HFFc6 (cell line): ENCODE measurements around the gene CD63. TPM values are rescaled to one million over a fixed set of nuclear protein-coding genes. Genes with fewer than 3 reads are reported as not detected.

Experiments used
- DNase-seq: peaks from one replicate; pipeline ENCODE4 v3.0.0-alpha.2; 2018
- H3K27ac Mint-ChIP-seq: 2 replicates; pipeline ENCODE4 v1.8.0; 2020; ENCODE audit warnings: mild to moderate bottlenecking, mixed read lengths
- H3K27me3 Mint-ChIP-seq: 2 replicates; pipeline ENCODE4 v1.8.0; 2021; ENCODE audit warnings: mild to moderate bottlenecking, moderate library complexity, mixed read lengths; ENCODE audit not compliant: insufficient read depth
- H3K36me3 Mint-ChIP-seq: 2 replicates; pipeline ENCODE4 v1.8.0; 2021; ENCODE audit warnings: low read depth, mixed read lengths
- H3K4me1 Mint-ChIP-seq: 2 replicates; pipeline ENCODE4 v1.8.0; 2020; ENCODE audit warnings: low read depth, mixed read lengths
- H3K4me3 Mint-ChIP-seq: 2 replicates; pipeline ENCODE4 v1.8.0; 2020; ENCODE audit warnings: mild to moderate bottlenecking, moderate library complexity, mixed read lengths
- H3K9me3 Mint-ChIP-seq: 2 replicates; pipeline ENCODE4 v1.8.0; 2020; ENCODE audit warnings: mild to moderate bottlenecking, mixed read lengths
- CTCF ChIP-seq: fragments of 200-600 bp; sonication (generic); IDR thresholded peaks from 2 replicates; pipeline ENCODE4 v1.5.0; 2021; ENCODE audit warnings: antibody characterized with exemption, mild to moderate bottlenecking
- long read RNA-seq: library from polyadenylated mRNA; unstranded; transcript quantifications from one replicate; pipeline ENCODE4 v2.0.0, GENCODE V29; 2019
- total RNA-seq, 6 experiments: library from RNA; stranded (reverse); fragmentation: NEBNext Ultra II Directional; extraction: Animal tissue kit (Norgen Biotek cat#: 25700); gene quantifications; 2 replicates in 1 of 6; 3 replicates in 5 of 6; pipeline ENCODE4 v1.2.3, GENCODE V29; 2021

Gene CD63, protein sequence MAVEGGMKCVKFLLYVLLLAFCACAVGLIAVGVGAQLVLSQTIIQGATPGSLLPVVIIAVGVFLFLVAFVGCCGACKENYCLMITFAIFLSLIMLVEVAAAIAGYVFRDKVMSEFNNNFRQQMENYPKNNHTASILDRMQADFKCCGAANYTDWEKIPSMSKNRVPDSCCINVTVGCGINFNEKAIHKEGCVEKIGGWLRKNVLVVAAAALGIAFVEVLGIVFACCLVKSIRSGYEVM
- total RNA-seq = 1,000 to 10,000 TPM; 1,860 to 2,483 (median 2,072) TPM
- long read RNA-seq, transcript CD63-201 (8 exons, 1,070 nt) = major isoform, 685 of 848 reads
- long read RNA-seq, transcript CD63-208 (8 exons, 1,233 nt) = minor isoform, 12 of 848 reads
- long read RNA-seq, transcript CD63-206 (5 exons, 648 nt) = minor isoform, 5 of 848 reads
- long read RNA-seq, transcript CD63-214 (7 exons, 949 nt) = minor isoform, 87 of 848 reads
- long read RNA-seq, partial matches to known transcripts = 37 of 848 reads
- long read RNA-seq, other reads (novel, unspliced or antisense) = 11 of 848 reads

- peak within 1 kb of the TSS; percentile 93 for H3K4me3 Mint-ChIP-seq
- peaks cover 6% of the 10 kb centered on the region for H3K27me3 Mint-ChIP-seq
- H3K4me1 Mint-ChIP-seq = peaks cover 52% of the 10 kb centered on the region
- peaks cover 33% of the 10 kb centered on the region for H3K36me3 Mint-ChIP-seq
- no peaks in the 10 kb centered on the region for H3K9me3 Mint-ChIP-seq
- DNase-seq = peak; percentile 90
- H3K27ac Mint-ChIP-seq = peak within 1 kb of the TSS; percentile 98
- no peak; the same call in none of the 2 replicates for TF ChIP-seq CTCF
These were observed at the start of gene CD63 for GRCh38 chr12:55728939-55729818. Gene CD63 (minus strand): TSS chr12:55729009. CDS start chr12:55728341, 668 bp downstream.

GRCh38 chr12:55777856-55778255, 49.0 kb upstream of the CD63 start:
- Mint-ChIP-seq H3K9me3 (no peaks in the 10 kb centered on the region), H3K4me3 (no peak overlapping the region), H3K27me3 (no peaks in the 10 kb centered on the region; the same call in 1 of the 2 replicates), H3K4me1 (peaks cover 25% of the 10 kb centered on the region), H3K36me3 (peaks cover 18% of the 10 kb centered on the region; the same call in 1 of the 2 replicates), H3K27ac (no peak overlapping the region)
- DNase-seq = no peak
- no peak for TF ChIP-seq CTCF

DNA sequence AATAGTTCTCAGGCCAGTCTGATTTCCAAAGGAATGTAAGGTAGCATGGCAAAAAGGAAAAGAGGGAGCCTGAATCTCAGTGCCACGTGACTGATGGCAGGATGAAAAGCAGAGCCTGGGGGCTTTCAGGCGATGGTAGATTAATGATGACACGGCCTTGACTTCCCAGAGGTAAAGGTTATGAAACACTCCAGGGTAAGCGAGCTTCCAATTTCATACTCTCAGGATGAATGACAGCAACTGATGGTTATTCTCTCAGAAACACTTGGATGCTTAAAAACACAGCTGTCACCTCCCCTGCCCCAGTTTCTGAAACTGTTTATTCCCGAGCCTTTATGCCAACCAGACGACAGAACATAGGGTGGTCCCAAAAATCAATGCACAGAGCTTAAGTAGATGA, 42.9 kb upstream of the CD63 start:
- Mint-ChIP-seq H3K27ac (no peak overlapping the region), H3K27me3 (no peaks in the 10 kb centered on the region; the same call in 1 of the 2 replicates), H3K4me3 (no peak overlapping the region), H3K4me1 (no peaks in the 10 kb centered on the region), H3K36me3 (peaks cover 13% of the 10 kb centered on the region; the same call in 1 of the 2 replicates), H3K9me3 (no peaks in the 10 kb centered on the region)
- TF ChIP-seq CTCF = no peak
- DNase-seq = no peak

DNA sequence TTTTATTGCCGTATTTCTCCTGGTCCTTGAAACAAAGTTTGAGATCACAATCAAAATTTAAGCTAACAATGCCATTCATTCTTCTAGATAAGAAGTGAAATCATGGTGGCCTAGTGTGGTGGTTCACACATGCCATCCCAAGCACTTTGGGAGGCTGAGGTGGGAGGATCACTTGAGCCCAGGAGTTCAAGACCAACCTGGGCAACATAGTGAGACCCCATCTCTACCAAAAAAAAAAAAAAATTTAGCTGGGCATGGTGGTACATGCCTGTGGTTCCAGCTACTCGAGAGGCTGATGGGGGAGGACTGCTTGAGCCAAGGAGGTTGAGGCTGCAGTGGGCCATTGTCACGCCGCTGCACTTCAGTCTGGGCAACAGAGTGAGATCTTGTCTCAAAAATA, 38.3 kb upstream of the CD63 start:
- Mint-ChIP-seq H3K36me3 (peaks cover 23% of the 10 kb centered on the region), H3K4me3 (no peak overlapping the region), H3K27me3 (no peaks in the 10 kb centered on the region), H3K9me3 (no peaks in the 10 kb centered on the region), H3K27ac (no peak overlapping the region), H3K4me1 (no peaks in the 10 kb centered on the region)
- no peak for DNase-seq
- TF ChIP-seq CTCF = no peak

GRCh38 chr12:55765736-55766290, 37.0 kb upstream of the CD63 start:
- H3K9me3 Mint-ChIP-seq = no peaks in the 10 kb centered on the region
- no peak overlapping the region; the same call in none of the 2 replicates for H3K27ac Mint-ChIP-seq
- no peak overlapping the region for H3K4me3 Mint-ChIP-seq
- no peaks in the 10 kb centered on the region for H3K4me1 Mint-ChIP-seq
- no peak for DNase-seq
- H3K36me3 Mint-ChIP-seq = peaks cover 24% of the 10 kb centered on the region
- no peaks in the 10 kb centered on the region for H3K27me3 Mint-ChIP-seq
- no peak for TF ChIP-seq CTCF
